Upper lobe of left lung (tissue), 4 donors: ENCODE results near the gene OPRL1.

Source experiments
- EP300 ChIP-seq, 4 donors: sonication (generic); formaldehyde crosslinking; IDR thresholded peaks; one replicate each; pipeline ENCODE4 v1.5.1; 2017; ENCODE audit warnings: antibody characterized with exemption in 4 of 4, control low read depth in 2 of 4
- POLR2A ChIP-seq, 4 donors: fragments of 450-650 bp; IDR thresholded peaks; one replicate each; pipeline ENCODE4 v1.5.1; 2016 to 2017; ENCODE audit warnings: antibody characterized with exemption in 4 of 4, mild to moderate bottlenecking in 2 of 4
- POLR2AphosphoS5 ChIP-seq, 2 donors: sonication (generic); formaldehyde crosslinking; IDR thresholded peaks; one replicate each; pipeline ENCODE4 v1.5.1; 2017; ENCODE audit warnings: antibody characterized with exemption in 2 of 2

DNA sequence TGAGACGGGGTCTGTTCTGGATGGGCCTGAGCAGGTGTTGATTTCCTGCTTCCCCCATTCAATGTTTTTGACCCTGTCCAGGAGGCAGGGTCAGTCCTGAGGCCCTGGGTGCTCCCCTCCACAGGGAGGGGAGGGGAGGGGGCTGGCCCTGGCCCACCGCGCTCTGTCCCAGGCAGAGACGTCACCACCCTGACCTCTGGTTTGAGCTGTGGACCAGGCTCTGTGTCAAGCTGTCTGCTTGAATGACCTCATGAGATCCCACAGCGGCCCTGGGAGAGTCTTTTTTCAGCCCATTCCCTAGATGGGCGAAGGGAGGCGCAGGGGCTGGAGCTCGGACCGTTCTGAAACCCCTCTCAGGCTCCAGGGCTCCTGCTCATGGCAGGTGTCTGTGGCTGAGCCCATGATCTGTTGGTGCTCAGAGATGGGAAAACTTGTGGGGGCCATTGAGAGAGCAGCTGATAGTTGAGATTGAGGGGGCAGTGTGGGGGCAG, 13.2 kb downstream of the OPRL1 start:
- TF ChIP-seq POLR2A (IDR thresholded peaks at IDR 0.05) (no peak), EP300 (IDR thresholded peaks at IDR 0.05) (no peak), POLR2AphosphoS5 (IDR thresholded peaks at IDR 0.05) (no peak)
